Thyroid gland (tissue), 4 donors: ENCODE results near the gene VKORC1. TPM values are rescaled to one million over a fixed set of nuclear protein-coding genes. Genes with fewer than 3 reads are reported as not detected.
A peak's percentile ranks its signal among the peaks of the same experiment; 100 is the strongest.

Experiments
- DNase-seq, 2 donors: peaks; one replicate each; pipeline ENCODE4 v3.0.0-alpha.2; 2019
- H3K27ac ChIP-seq, 3 donors: fragments of 200-600 bp; sonication (generic); 1 replicate in 2 of 3; 2 replicates in 1 of 3; pipeline ENCODE4 v1.5.1; 2016 to 2019; ENCODE audit warnings: mild to moderate bottlenecking in 1 of 3, moderate library complexity in 1 of 3
- H3K27me3 ChIP-seq: fragments of 200-600 bp; sonication (generic); one replicate; pipeline ENCODE4 v1.5.1; 2019
- H3K36me3 ChIP-seq, 2 donors: fragments of 200-600 bp; sonication (generic); one replicate each; pipeline ENCODE4 v1.5.1; 2016 to 2019
- H3K4me1 ChIP-seq, 2 donors: fragments of 200-600 bp; sonication (generic); one replicate each; pipeline ENCODE4 v1.5.1; 2017 to 2019
- H3K4me3 ChIP-seq, 3 donors: fragments of 200-600 bp; sonication (generic); replicated peaks in 1 of 3; 1 replicate in 2 of 3; 2 replicates in 1 of 3; pipeline ENCODE4 v1.5.1; 2016; ENCODE audit warnings: mild to moderate bottlenecking in 1 of 3
- H3K9me3 ChIP-seq: fragments of 200-600 bp; sonication (generic); one replicate; pipeline ENCODE4 v1.5.1; 2017
- CTCF ChIP-seq, 6 experiments: fragments of 200-600 bp in 3 of 6; fragments of 450-650 bp in 3 of 6; sonication (generic) in 3 of 6; IDR thresholded peaks; one replicate each; pipeline ENCODE4 v1.5.1; 2016 to 2019; ENCODE audit warnings: antibody characterized with exemption in 6 of 6, mild to moderate bottlenecking in 2 of 6, inconsistent platforms in 1 of 6, moderate library complexity in 1 of 6
- POLR2A ChIP-seq, 2 donors: fragments of 450-650 bp; IDR thresholded peaks; one replicate each; pipeline ENCODE4 v1.6.1; 2017; ENCODE audit warnings: antibody characterized with exemption in 2 of 2, mild to moderate bottlenecking in 2 of 2, moderate library complexity in 1 of 2
- WGBS, 2 donors: methylation state at CpG; one replicate each; pipeline ENCODE4 v1.1.5; 2017; 5-methylcytosine and 5-hydroxymethylcytosine counted together
- intact Hi-C: fragments of 100-400 bp; cut with DNase I; formaldehyde crosslinking; loops from one replicate; pipeline ENCODE4 v1.15.1; 2023
- total RNA-seq, 4 donors: library from RNA; depleted of rRNA; stranded (reverse); fragments of >200 nt; gene quantifications; one replicate each; pipeline ENCODE4 v1.2.3, GENCODE V29; 2016

The VKORC1 gene
- total RNA-seq, 4 donors from 2014 or later, result 58.7 to 145 (median 104) TPM

- intact Hi-C loops, result no loop called here
- Histone ChIP-seq H3K4me1 (no peaks in the 10 kb centered on the region), H3K4me3 (no peak overlapping the region), H3K36me3 (peaks cover 15 to 20% of the 10 kb centered on the region in 2 donors), H3K27ac (no peak overlapping the region), H3K27me3 (no peaks in the 10 kb centered on the region), H3K9me3 (no peaks in the 10 kb centered on the region)
- WGBS, 2 donors, result 75 to 93% methylated on average over 10 to 11 of the region's 16 CpGs
- TF ChIP-seq POLR2A (IDR thresholded peaks at IDR 0.05) (no peak), CTCF (IDR thresholded peaks at IDR 0.05) (no peak)
- no peak for DNase-seq
Measured at GRCh38 chr16:31084584-31085302, 9.9 kb downstream of the VKORC1 start.

DNA sequence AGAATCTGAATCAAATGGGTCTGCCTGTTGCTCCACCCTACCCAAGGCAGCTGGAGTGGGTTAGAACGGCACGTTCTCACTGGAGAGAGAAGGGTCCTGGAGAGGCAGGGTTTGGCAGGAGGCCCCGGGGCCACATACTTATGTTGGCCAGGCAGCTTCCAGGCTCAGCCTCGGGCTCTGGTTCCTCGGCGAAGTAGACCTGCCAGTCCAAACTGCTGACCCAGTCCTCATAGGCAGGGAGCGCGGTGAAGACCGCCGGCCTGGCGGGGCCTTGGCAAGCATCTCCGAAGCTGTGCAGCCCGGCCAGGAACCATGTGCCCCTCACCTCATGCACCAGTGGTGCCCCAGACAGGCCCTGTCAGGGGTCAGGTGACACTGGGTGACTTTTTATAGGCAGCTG is 10.6 kb downstream of the VKORC1 start:
- peaks cover 22 to 25% of the 10 kb centered on the region in 2 donors for H3K36me3 ChIP-seq
- H3K27me3 ChIP-seq, result no peaks in the 10 kb centered on the region
- intact Hi-C loops, result no loop called here
- no peak overlapping the region for H3K4me3 ChIP-seq
- H3K4me1 ChIP-seq, result no peaks in the 10 kb centered on the region
- TF ChIP-seq CTCF (IDR thresholded peaks at IDR 0.05) (no peak), POLR2A (IDR thresholded peaks at IDR 0.05) (no peak)
- H3K9me3 ChIP-seq, result no peaks in the 10 kb centered on the region
- WGBS, 2 donors, result 67 to 72% methylated on average over 3 to 8 of the region's 13 CpGs
- DNase-seq, result peak; percentile 33 to 41
- H3K27ac ChIP-seq, result no peak overlapping the region

DNA sequence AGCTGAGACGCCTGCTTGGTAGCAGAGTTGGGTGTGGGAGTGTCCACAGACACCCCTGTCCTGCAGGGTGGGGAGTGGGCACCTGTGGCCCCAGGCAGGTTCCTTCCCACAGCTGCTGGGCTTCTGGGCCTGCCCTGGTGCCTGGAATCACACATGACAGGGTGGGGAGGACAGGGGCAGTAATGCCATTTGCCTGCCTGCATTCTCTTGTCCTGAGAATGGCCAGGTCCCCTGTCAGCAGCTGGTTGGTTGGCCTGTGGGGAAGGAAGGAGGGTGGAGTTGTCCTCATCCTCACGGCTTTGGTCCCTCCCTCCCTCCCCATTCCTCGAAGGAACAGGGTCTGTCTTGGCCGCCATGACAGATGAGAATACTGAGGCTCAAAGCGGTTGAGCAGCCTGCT is 11.0 kb downstream of the VKORC1 start:
- Histone ChIP-seq H3K4me3 (no peak overlapping the region), H3K4me1 (no peaks in the 10 kb centered on the region), H3K27me3 (no peaks in the 10 kb centered on the region), H3K9me3 (no peaks in the 10 kb centered on the region), H3K27ac (no peak overlapping the region), H3K36me3 (peaks cover 27 to 29% of the 10 kb centered on the region in 2 donors)
- no peak for DNase-seq
- TF ChIP-seq CTCF (IDR thresholded peaks at IDR 0.05), result no peak
- no peak for TF ChIP-seq POLR2A (IDR thresholded peaks at IDR 0.05)
- intact Hi-C loops, result no loop called here
- 75 to 88% methylated on average over 1 to 4 of the region's 5 CpGs for WGBS, 2 donors

DNA sequence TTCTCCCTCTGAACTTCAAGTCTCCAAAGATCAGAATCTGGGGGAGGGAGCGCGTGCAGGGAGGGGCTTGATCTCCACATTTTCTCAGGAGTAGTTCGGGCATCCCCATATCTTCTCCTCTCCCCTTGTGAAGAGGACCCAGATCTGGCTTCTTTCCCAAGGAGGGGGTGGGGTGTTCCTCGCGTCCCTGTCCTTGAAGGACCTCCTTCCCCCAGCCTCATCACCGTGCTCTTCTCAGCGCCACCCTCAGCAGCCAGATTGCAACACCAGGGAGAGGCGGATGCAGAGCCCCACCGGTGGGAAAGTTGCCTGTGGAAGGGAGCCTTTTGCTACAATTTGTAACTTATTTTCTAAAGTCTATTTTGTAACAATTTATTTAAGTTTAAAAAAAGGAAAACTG is 11.5 kb downstream of the VKORC1 start:
- H3K27ac ChIP-seq, result no peak overlapping the region
- DNase-seq, result no peak
- 79% methylated on average over 9 of the region's 9 CpGs for WGBS, 2 donors
- no peaks in the 10 kb centered on the region for H3K4me1 ChIP-seq
- intact Hi-C loops, result no loop called here
- H3K9me3 ChIP-seq, result no peaks in the 10 kb centered on the region
- no peak overlapping the region for H3K4me3 ChIP-seq
- no peaks in the 10 kb centered on the region for H3K27me3 ChIP-seq
- H3K36me3 ChIP-seq, result peaks cover 31 to 34% of the 10 kb centered on the region in 2 donors
- TF ChIP-seq POLR2A (IDR thresholded peaks at IDR 0.05), result no peak
- no peak for TF ChIP-seq CTCF (IDR thresholded peaks at IDR 0.05)

DNA sequence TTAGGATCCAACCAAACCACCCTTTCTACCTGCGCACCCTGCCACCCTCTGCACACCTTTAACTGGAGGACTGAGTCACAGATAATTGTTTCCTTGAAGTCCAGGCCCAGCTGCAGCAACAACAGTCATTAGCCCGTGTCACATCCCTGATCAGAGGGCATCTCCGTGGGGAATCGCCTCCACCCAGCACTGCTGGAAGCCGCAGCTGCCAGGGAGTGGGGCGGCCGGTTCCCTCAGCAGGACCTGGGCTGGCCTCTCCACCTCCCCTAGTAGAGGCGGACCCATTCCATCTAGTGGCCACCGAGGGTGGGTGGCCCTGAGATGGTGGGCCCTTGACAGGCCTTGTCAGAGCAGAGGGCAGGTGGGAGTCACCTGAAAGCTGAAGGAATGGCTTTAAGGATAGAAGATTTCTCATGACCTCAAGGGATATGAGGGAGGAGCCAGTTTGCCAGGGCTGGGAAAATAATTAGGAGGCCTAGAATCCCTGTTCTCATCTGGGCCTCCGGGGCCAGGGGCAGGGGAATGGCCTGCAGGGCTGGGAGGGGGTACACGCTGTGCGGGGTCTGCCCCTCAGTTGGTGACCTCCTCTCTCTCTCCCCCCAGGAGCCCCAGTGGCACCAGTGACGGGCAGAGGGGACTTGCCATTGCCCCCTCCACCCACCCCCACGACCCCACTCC is 12.1 kb downstream of the VKORC1 start:
- DNase-seq, result no peak
- intact Hi-C loops, result no loop called here

More for the DNA sequence above, 12.1 kb downstream of the VKORC1 start:
- Histone ChIP-seq H3K27me3 (no peaks in the 10 kb centered on the region), H3K36me3 (peaks cover 37 to 40% of the 10 kb centered on the region in 2 donors), H3K4me3 (no peak overlapping the region), H3K4me1 (no peaks in the 10 kb centered on the region), H3K27ac (no peak overlapping the region), H3K9me3 (no peaks in the 10 kb centered on the region)
- WGBS, 2 donors, result 86 to 87% methylated on average over 7 to 9 of the region's 14 CpGs
- TF ChIP-seq POLR2A (IDR thresholded peaks at IDR 0.05) (no peak), CTCF (IDR thresholded peaks at IDR 0.05) (no peak)
